Neuronal stem cell (in vitro differentiated cells): ENCODE measurements around the gene PPDPF.

Experiments used
- DNase-seq: peaks from one replicate; pipeline ENCODE4 v3.0.0-alpha.2; 2013; ENCODE audit warnings: low spot score
- H2AFZ ChIP-seq: one replicate; pipeline ENCODE4 v1.6.1; 2013; ENCODE audit warnings: mild to moderate bottlenecking, low read length, inconsistent platforms
- H2AK5ac ChIP-seq: 2 replicates; pipeline ENCODE4 v1.6.1; 2013; ENCODE audit warnings: low read depth, mild to moderate bottlenecking, inconsistent platforms, low read length, moderate library complexity, mixed read lengths
- H2BK120ac ChIP-seq: 2 replicates; pipeline ENCODE4 v1.6.1; 2013; ENCODE audit warnings: low read depth, mild to moderate bottlenecking, inconsistent platforms, low read length, moderate library complexity, mixed read lengths
- H2BK12ac ChIP-seq: one replicate; pipeline ENCODE4 v1.6.1; 2013; ENCODE audit warnings: low read length, inconsistent platforms
- H2BK15ac ChIP-seq: 2 replicates; pipeline ENCODE4 v1.6.1; 2013; ENCODE audit warnings: mild to moderate bottlenecking, low read length, inconsistent platforms, mixed read lengths
- H2BK5ac ChIP-seq: one replicate; pipeline ENCODE4 v1.6.1; 2013; ENCODE audit warnings: inconsistent platforms, mild to moderate bottlenecking, low read length, moderate library complexity
- H3K14ac ChIP-seq: one replicate; pipeline ENCODE4 v1.6.1; 2013; ENCODE audit warnings: low read length, inconsistent platforms
- H3K18ac ChIP-seq: 2 replicates; pipeline ENCODE4 v1.6.1; 2013; ENCODE audit warnings: low read length, inconsistent platforms
- H3K23ac ChIP-seq: 2 replicates; pipeline ENCODE4 v1.6.1; 2013; ENCODE audit warnings: low read depth, mild to moderate bottlenecking, mixed read lengths, low read length, inconsistent platforms; ENCODE audit not compliant: poor library complexity
- H3K27ac ChIP-seq: replicated peaks from 3 replicates; pipeline ENCODE4 v1.5.1; 2013; ENCODE audit warnings: low read length, inconsistent platforms
- H3K27me3 ChIP-seq, 3 experiments: 2 replicates each; pipeline ENCODE4 v1.6.1; 2013; ENCODE audit warnings: low read length in 3 of 3, mild to moderate bottlenecking in 2 of 3, inconsistent platforms in 1 of 3, low read depth in 1 of 3, mixed read lengths in 1 of 3, moderate library complexity in 1 of 3; ENCODE audit not compliant: control insufficient read depth in 3 of 3, insufficient read depth in 3 of 3
- H3K36me3 ChIP-seq, 2 donors: replicated peaks in 1 of 2; 2 replicates each; pipeline ENCODE4 v1.6.1; 2013; ENCODE audit warnings: low read length in 2 of 2; ENCODE audit not compliant: control insufficient read depth in 2 of 2, insufficient read depth in 2 of 2
- H3K4ac ChIP-seq: 2 replicates; pipeline ENCODE4 v1.6.1; 2013; ENCODE audit warnings: inconsistent platforms, mild to moderate bottlenecking, low read length, moderate library complexity
- H3K4me1 ChIP-seq, 2 donors: 1 replicate in 1 of 2; 2 replicates in 1 of 2; pipeline ENCODE4 v1.6.1; 2013; ENCODE audit warnings: low read length in 2 of 2, low read depth in 1 of 2; ENCODE audit not compliant: control insufficient read depth in 2 of 2, insufficient read depth in 1 of 2
- H3K4me2 ChIP-seq: one replicate; pipeline ENCODE4 v1.6.1; 2013; ENCODE audit warnings: mild to moderate bottlenecking, low read length, inconsistent platforms; ENCODE audit not compliant: insufficient read depth, poor library complexity, severe bottlenecking
- H3K4me3 ChIP-seq, 2 donors: 2 replicates each; pipeline ENCODE4 v1.5.1; 2013; ENCODE audit warnings: low read length in 2 of 2, mild to moderate bottlenecking in 2 of 2, inconsistent platforms in 1 of 2, moderate library complexity in 1 of 2
- H3K79me1 ChIP-seq: one replicate; pipeline ENCODE4 v1.6.1; 2013; ENCODE audit warnings: low read depth, mild to moderate bottlenecking, inconsistent platforms, low read length, moderate library complexity
- H3K9ac ChIP-seq: one replicate; pipeline ENCODE4 v1.6.1; 2013; ENCODE audit warnings: mild to moderate bottlenecking, low read depth, low read length, inconsistent platforms; ENCODE audit not compliant: poor library complexity
- H3K9me3 ChIP-seq, 2 donors: replicated peaks in 1 of 2; 2 replicates each; pipeline versions ENCODE3 to v1.6.1; 2013; ENCODE audit warnings: low read length in 2 of 2, mild to moderate bottlenecking in 2 of 2, inconsistent platforms in 1 of 2, low read depth in 1 of 2, mixed read lengths in 1 of 2, moderate library complexity in 1 of 2; ENCODE audit not compliant: control insufficient read depth in 2 of 2, insufficient read depth in 1 of 2
- H4K8ac ChIP-seq: one replicate; pipeline ENCODE4 v1.6.1; 2013; ENCODE audit warnings: low read depth, mild to moderate bottlenecking, inconsistent platforms, low read length, moderate library complexity
- H4K91ac ChIP-seq: one replicate; pipeline ENCODE4 v1.6.1; 2013; ENCODE audit warnings: low read length, low read depth, mild to moderate bottlenecking, inconsistent platforms; ENCODE audit not compliant: poor library complexity
- WGBS, 2 donors: extraction: QIAGEN DNeasy Blood & Tissue Kit; methylation state at CpG; one replicate each; pipeline ENCODE4 v1.1.7; 2013; ENCODE audit warnings: missing lambda C conversion rate in 2 of 2, mixed read lengths in 1 of 2; ENCODE audit not compliant: insufficient read length in 2 of 2, insufficient replicate concordance in 1 of 2; ENCODE audit errors: extremely low coverage in 2 of 2; 5-methylcytosine and 5-hydroxymethylcytosine counted together

The PPDPF gene

GRCh38 chr20:63563225-63563935 lies 42.8 kb downstream of the PPDPF start:
- Histone ChIP-seq H2BK12ac (no peak overlapping the region), H2BK15ac (no peak overlapping the region), H4K91ac (no peak overlapping the region), H3K9ac (peak overlapping the region; percentile 60), H3K14ac (no peak overlapping the region), H2AK5ac (peak overlapping the region; percentile 28), H2BK120ac (no peak overlapping the region), H3K4ac (no peak overlapping the region), H2BK5ac (peak overlapping the region; percentile 66), H3K79me1 (peaks cover 1% of the 10 kb centered on the region), H3K27me3 (no peaks in the 10 kb centered on the region), H3K36me3 (no peaks in the 10 kb centered on the region), H3K4me1 (no peaks in the 10 kb centered on the region), H3K9me3 (no peaks in the 10 kb centered on the region), H3K27ac (no peak overlapping the region), H4K8ac (no peak overlapping the region), H2AFZ (no peak overlapping the region), H3K4me3 (no peak overlapping the region), H3K23ac (peak overlapping the region; percentile 55), H3K4me2 (no peak overlapping the region), H3K18ac (no peak overlapping the region)
- no peak for DNase-seq
- no CpG with 5 or more reads among the region's 55 CpGs for WGBS, 2 donors

- Histone ChIP-seq H2BK120ac (no peak overlapping the region), H2BK15ac (no peak overlapping the region), H3K9ac (peak overlapping the region; percentile 60), H3K36me3 (no peaks in the 10 kb centered on the region), H2AFZ (no peak overlapping the region), H3K27me3 (no peaks in the 10 kb centered on the region), H3K23ac (peak overlapping the region; percentile 85), H3K14ac (peak overlapping the region; percentile 4), H3K4ac (no peak overlapping the region), H3K9me3 (no peaks in the 10 kb centered on the region), H2AK5ac (no peak overlapping the region), H3K4me1 (no peaks in the 10 kb centered on the region), H3K79me1 (peaks cover 1% of the 10 kb centered on the region), H3K4me3 (no peak overlapping the region), H4K8ac (peak overlapping the region; percentile 82), H4K91ac (no peak overlapping the region), H2BK12ac (peak overlapping the region; percentile 73), H2BK5ac (peak overlapping the region; percentile 66), H3K18ac (peak overlapping the region; percentile 11), H3K27ac (no peak overlapping the region), H3K4me2 (no peak overlapping the region)
- WGBS, 2 donors, result no CpG with 5 or more reads among the region's 62 CpGs
- DNase-seq, result no peak
These were observed 43.7 kb downstream of the PPDPF start for GRCh38 chr20:63564036-63564810.

GRCh38 chr20:63565021-63565698 lies 44.6 kb downstream of the PPDPF start:
- no peak overlapping the region for H2AK5ac ChIP-seq
- H3K23ac ChIP-seq, result peak overlapping the region; percentile 85
- peak overlapping the region; percentile 53 for H3K9ac ChIP-seq
- no peak overlapping the region for H2BK12ac ChIP-seq
- H3K79me1 ChIP-seq, result peaks cover 1% of the 10 kb centered on the region
- no CpG with 5 or more reads among the region's 61 CpGs for WGBS, 2 donors
- H3K27ac ChIP-seq, result no peak overlapping the region
- no peak overlapping the region for H4K8ac ChIP-seq
- H3K4me2 ChIP-seq, result no peak overlapping the region
- no peaks in the 10 kb centered on the region for H3K9me3 ChIP-seq
- H2BK15ac ChIP-seq, result no peak overlapping the region
- no peak overlapping the region for H2BK120ac ChIP-seq
- H3K4me1 ChIP-seq, result no peaks in the 10 kb centered on the region
- no peak for DNase-seq
- H3K27me3 ChIP-seq, result no peaks in the 10 kb centered on the region
- peak overlapping the region; percentile 24 for H2BK5ac ChIP-seq
- no peak overlapping the region for H3K4me3 ChIP-seq
- no peaks in the 10 kb centered on the region for H3K36me3 ChIP-seq
- no peak overlapping the region for H3K4ac ChIP-seq
- H2AFZ ChIP-seq, result no peak overlapping the region
- H3K14ac ChIP-seq, result no peak overlapping the region
- peak overlapping the region; percentile 17 for H3K18ac ChIP-seq
- no peak overlapping the region for H4K91ac ChIP-seq
